Activated T-helper 1 cell treated with anti-CD3 and anti-CD28 coated beads, Interleukin-12 subunit alpha, Interleukin-12 subunit beta, Interleukin-2, Interleukin-4 antibody, amounts not matched to agents 30 ng/mL and 10 ng/mL and 1 ng/mL, durations not matched to agents 14 hours and 24 hours and 36 hours (primary cell): ENCODE results near the gene OSBPL1A. TPM values are rescaled to one million over a fixed set of nuclear protein-coding genes. Genes with fewer than 3 reads are reported as not detected.
"Not testable (repeated sequence)": the region's sequence is repeated elsewhere in the genome, so short reads cannot be mapped to it uniquely, and the experiment has no call there.

ENCODE experiments used
- DNase-seq: peaks from one replicate; pipeline ENCODE4 v3.0.0; 2021; ENCODE audit warnings: low spot score
- H3K27ac Mint-ChIP-seq: one replicate; pipeline ENCODE4 v1.8.0; 2021; ENCODE audit warnings: mild to moderate bottlenecking, mixed read lengths
- H3K27me3 Mint-ChIP-seq: one replicate; pipeline ENCODE4 v1.8.0; 2022; ENCODE audit warnings: mild to moderate bottlenecking, moderate library complexity, mixed read lengths; ENCODE audit not compliant: insufficient read depth
- H3K36me3 Mint-ChIP-seq: one replicate; pipeline ENCODE4 v1.8.0; 2021; ENCODE audit warnings: low read depth, mixed read lengths
- H3K4me1 Mint-ChIP-seq: one replicate; pipeline ENCODE4 v1.8.0; 2021; ENCODE audit warnings: low read depth, mixed read lengths
- H3K4me3 Mint-ChIP-seq: one replicate; pipeline ENCODE4 v1.8.0; 2021; ENCODE audit warnings: mild to moderate bottlenecking, moderate library complexity, mixed read lengths
- H3K9me3 Mint-ChIP-seq: one replicate; pipeline ENCODE4 v1.8.0; 2021; ENCODE audit warnings: mixed read lengths
- intact Hi-C: fragments of 100-400 bp; cut with micrococcal nuclease; formaldehyde crosslinking; loops from one replicate; pipeline ENCODE4 v1.15.1; 2024
- total RNA-seq: library from RNA; stranded (reverse); gene quantifications from 2 replicates; pipeline ENCODE4 v1.2.3, GENCODE V29; 2022

Gene OSBPL1A
- total RNA-seq, 1 donor from 2014 or later = 2.5 TPM

- intact Hi-C loops = no loop called here
- Mint-ChIP-seq H3K36me3 (peaks cover 1% of the 10 kb centered on the region), H3K27me3 (peaks cover 3% of the 10 kb centered on the region), H3K9me3 (no peaks in the 10 kb centered on the region), H3K4me3 (no peak overlapping the region), H3K27ac (no peak overlapping the region), H3K4me1 (peaks cover 10% of the 10 kb centered on the region)
- no peak for DNase-seq
Observed at GRCh38 chr18:24364177-24364576, 33.4 kb downstream of the OSBPL1A start.

GRCh38 chr18:24362757-24363156 lies 34.9 kb downstream of the OSBPL1A start:
- peaks cover 3% of the 10 kb centered on the region for H3K27me3 Mint-ChIP-seq
- DNase-seq = no peak
- no peaks in the 10 kb centered on the region for H3K4me1 Mint-ChIP-seq
- H3K36me3 Mint-ChIP-seq = no peaks in the 10 kb centered on the region
- no peaks in the 10 kb centered on the region for H3K9me3 Mint-ChIP-seq
- H3K27ac Mint-ChIP-seq = no peak overlapping the region
- no peak overlapping the region for H3K4me3 Mint-ChIP-seq
- intact Hi-C loops = loop anchor here (1.0 kb wide), 1 partner anchor 26 kb away; no protein-coding TSS in a partner anchor

GRCh38 chr18:24359787-24360530 lies 37.7 kb downstream of the OSBPL1A start:
- intact Hi-C loops = loop anchor here (1.0 kb wide), 2 partner anchors 8 to 129 kb away; no protein-coding TSS in a partner anchor
- H3K4me3 Mint-ChIP-seq, H3K27ac Mint-ChIP-seq, DNase-seq, H3K4me1 Mint-ChIP-seq, H3K27me3 Mint-ChIP-seq, H3K36me3 Mint-ChIP-seq, H3K9me3 Mint-ChIP-seq: not testable (repeated sequence)

GRCh38 chr18:24354278-24354677 lies 43.3 kb downstream of the OSBPL1A start:
- Mint-ChIP-seq H3K27me3 (peaks cover 11% of the 10 kb centered on the region), H3K4me3 (no peak overlapping the region), H3K9me3 (no peaks in the 10 kb centered on the region), H3K27ac (no peak overlapping the region), H3K36me3 (no peaks in the 10 kb centered on the region), H3K4me1 (no peaks in the 10 kb centered on the region)
- intact Hi-C loops = no loop called here
- no peak for DNase-seq

- H3K4me1 Mint-ChIP-seq = no peaks in the 10 kb centered on the region
- H3K36me3 Mint-ChIP-seq = no peaks in the 10 kb centered on the region
- H3K27me3 Mint-ChIP-seq = peaks cover 10% of the 10 kb centered on the region
- H3K4me3 Mint-ChIP-seq = no peak overlapping the region
- no peak overlapping the region for H3K27ac Mint-ChIP-seq
- H3K9me3 Mint-ChIP-seq = no peaks in the 10 kb centered on the region
- intact Hi-C loops = no loop called here
- no peak for DNase-seq
Observed at GRCh38 chr18:24346254-24346653, 51.4 kb downstream of the OSBPL1A start.

- DNase-seq = no peak
- H3K36me3 Mint-ChIP-seq = no peaks in the 10 kb centered on the region
- H3K27me3 Mint-ChIP-seq = peaks cover 9% of the 10 kb centered on the region
- H3K27ac Mint-ChIP-seq = no peak overlapping the region
- H3K4me3 Mint-ChIP-seq = no peak overlapping the region
- intact Hi-C loops = no loop called here
- no peaks in the 10 kb centered on the region for H3K4me1 Mint-ChIP-seq
- no peaks in the 10 kb centered on the region for H3K9me3 Mint-ChIP-seq
Observed at GRCh38 chr18:24344509-24344908, 53.1 kb downstream of the OSBPL1A start.

GRCh38 chr18:24342347-24342746 lies 55.3 kb downstream of the OSBPL1A start:
- no peaks in the 10 kb centered on the region for H3K4me1 Mint-ChIP-seq
- H3K9me3 Mint-ChIP-seq = no peaks in the 10 kb centered on the region
- no peak overlapping the region for H3K4me3 Mint-ChIP-seq
- intact Hi-C loops = no loop called here
- no peaks in the 10 kb centered on the region for H3K36me3 Mint-ChIP-seq
- no peak overlapping the region for H3K27ac Mint-ChIP-seq
- DNase-seq = no peak
- H3K27me3 Mint-ChIP-seq = peaks cover 9% of the 10 kb centered on the region

- no peaks in the 10 kb centered on the region for H3K36me3 Mint-ChIP-seq
- intact Hi-C loops = no loop called here
- DNase-seq = no peak
- no peaks in the 10 kb centered on the region for H3K4me1 Mint-ChIP-seq
- H3K27ac Mint-ChIP-seq = no peak overlapping the region
- no peak overlapping the region for H3K4me3 Mint-ChIP-seq
- no peaks in the 10 kb centered on the region for H3K9me3 Mint-ChIP-seq
- H3K27me3 Mint-ChIP-seq = peaks cover 11% of the 10 kb centered on the region
Observed at GRCh38 chr18:24341361-24341760, 56.3 kb downstream of the OSBPL1A start.

DNA sequence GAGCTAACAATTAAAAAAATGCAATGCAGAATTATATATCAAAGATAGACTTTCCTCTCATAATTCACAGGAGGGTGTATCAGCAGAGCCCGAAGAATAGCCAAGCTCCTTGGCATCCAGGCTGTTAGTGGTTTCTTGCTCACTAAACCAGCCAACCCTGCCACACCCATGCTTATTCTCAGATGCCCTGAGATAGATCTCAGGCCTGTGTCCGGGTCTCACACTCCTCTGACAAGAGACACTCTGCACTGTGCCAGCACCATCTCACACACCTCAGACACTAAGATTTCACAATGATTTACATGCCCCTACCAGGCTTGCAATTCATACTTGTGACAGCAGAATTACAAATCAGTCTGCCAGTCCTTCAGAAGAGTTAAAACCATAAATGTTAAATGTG lies 64.5 kb downstream of the OSBPL1A start:
- peaks cover 2% of the 10 kb centered on the region for H3K27me3 Mint-ChIP-seq
- H3K4me1 Mint-ChIP-seq = no peaks in the 10 kb centered on the region
- intact Hi-C loops = loop anchor here (10.0 kb wide), 1 partner anchor 58 kb away; no protein-coding TSS in a partner anchor
- no peaks in the 10 kb centered on the region for H3K36me3 Mint-ChIP-seq
- H3K9me3 Mint-ChIP-seq = no peaks in the 10 kb centered on the region
- no peak overlapping the region for H3K27ac Mint-ChIP-seq
- no peak overlapping the region for H3K4me3 Mint-ChIP-seq
- DNase-seq = no peak

- DNase-seq = no peak
- no peak overlapping the region for H3K27ac Mint-ChIP-seq
- H3K4me3 Mint-ChIP-seq = no peak overlapping the region
- intact Hi-C loops = no loop called here
- no peaks in the 10 kb centered on the region for H3K27me3 Mint-ChIP-seq
- H3K4me1 Mint-ChIP-seq = no peaks in the 10 kb centered on the region
- H3K9me3 Mint-ChIP-seq = peaks cover 4% of the 10 kb centered on the region
- no peaks in the 10 kb centered on the region for H3K36me3 Mint-ChIP-seq
Observed at GRCh38 chr18:24326211-24326610, 71.4 kb downstream of the OSBPL1A start.

DNA sequence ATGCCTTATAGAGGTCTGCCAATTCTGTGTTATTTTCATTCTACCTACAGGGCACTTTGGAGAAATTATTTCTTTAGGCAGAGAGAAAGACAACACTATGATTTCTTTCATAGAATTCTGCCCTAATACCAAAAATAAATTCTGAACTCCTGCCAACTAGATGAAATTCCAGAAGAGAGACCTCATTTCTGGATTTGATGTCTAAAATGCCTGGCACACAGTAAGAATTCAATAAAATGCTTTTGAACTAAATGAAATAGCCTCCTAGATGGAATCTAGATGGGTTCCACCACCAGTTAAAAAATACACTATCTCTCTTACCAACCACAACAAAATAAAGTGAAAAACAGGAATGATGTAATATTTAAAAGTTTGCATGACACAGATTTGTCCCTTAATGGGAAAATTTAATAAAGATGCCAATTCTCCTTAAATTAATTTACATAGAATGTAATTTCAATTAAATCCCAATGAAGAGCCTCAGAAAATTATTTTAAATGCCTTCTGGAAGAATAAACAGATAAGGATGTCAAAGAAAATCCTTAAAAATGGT lies 75.0 kb downstream of the OSBPL1A start:
- no peak for DNase-seq
- intact Hi-C loops = no loop called here
- H3K9me3 Mint-ChIP-seq = peaks cover 4% of the 10 kb centered on the region
- H3K27me3 Mint-ChIP-seq = peaks cover 2% of the 10 kb centered on the region
- no peaks in the 10 kb centered on the region for H3K36me3 Mint-ChIP-seq
- no peaks in the 10 kb centered on the region for H3K4me1 Mint-ChIP-seq
- H3K4me3 Mint-ChIP-seq = no peak overlapping the region
- no peak overlapping the region for H3K27ac Mint-ChIP-seq

DNA sequence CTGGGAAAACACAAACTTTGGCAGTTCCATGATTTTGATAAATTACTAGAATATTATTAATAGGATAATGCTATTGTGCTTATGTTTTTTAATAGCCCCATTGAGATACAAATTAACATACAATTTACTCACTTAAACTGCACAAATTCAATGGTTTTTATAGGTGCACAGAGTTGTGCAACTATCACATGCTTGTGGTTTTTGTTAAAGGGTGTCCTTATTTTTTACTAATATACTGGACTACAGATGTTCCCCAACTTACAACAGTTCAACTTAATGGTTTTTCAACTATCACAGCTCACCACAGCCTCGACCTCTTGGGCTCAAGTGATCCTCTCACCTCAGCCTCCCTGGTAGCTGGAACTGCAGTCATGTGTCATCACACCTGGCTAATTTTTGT lies 76.6 kb downstream of the OSBPL1A start:
- no peak overlapping the region for H3K4me3 Mint-ChIP-seq
- H3K4me1 Mint-ChIP-seq = no peaks in the 10 kb centered on the region
- H3K36me3 Mint-ChIP-seq = no peaks in the 10 kb centered on the region
- H3K9me3 Mint-ChIP-seq = peaks cover 4% of the 10 kb centered on the region
- intact Hi-C loops = no loop called here
- no peak overlapping the region for H3K27ac Mint-ChIP-seq
- DNase-seq = no peak
- peaks cover 2% of the 10 kb centered on the region for H3K27me3 Mint-ChIP-seq

GRCh38 chr18:24319757-24320156 lies 77.9 kb downstream of the OSBPL1A start:
- Mint-ChIP-seq H3K27me3 (peaks cover 2% of the 10 kb centered on the region), H3K4me1 (no peaks in the 10 kb centered on the region), H3K27ac (no peak overlapping the region)

More at GRCh38 chr18:24319757-24320156, 77.9 kb downstream of the OSBPL1A start:
- H3K36me3 Mint-ChIP-seq = no peaks in the 10 kb centered on the region
- H3K4me3 Mint-ChIP-seq = no peak overlapping the region
- no peak for DNase-seq
- H3K9me3 Mint-ChIP-seq = no peaks in the 10 kb centered on the region
- intact Hi-C loops = loop anchor here (5.0 kb wide), 1 partner anchor 93 kb away; no protein-coding TSS in a partner anchor
